Duodenal mucosa (tissue), 2 donors: Measurements from ENCODE around the gene DGKZ.

Source experiments
- H3K27ac ChIP-seq: one replicate; pipeline ENCODE4 v1.7.0; 2013; ENCODE audit warnings: low read depth, low read length
- H3K27me3 ChIP-seq, 2 donors: one replicate each; pipeline ENCODE4 v1.7.0; 2013; ENCODE audit warnings: low read length in 2 of 2, control low read depth in 1 of 2; ENCODE audit not compliant: insufficient read depth in 2 of 2, control insufficient read depth in 1 of 2
- H3K36me3 ChIP-seq, 2 donors: one replicate each; pipeline ENCODE4 v1.7.0; 2013; ENCODE audit warnings: low read length in 2 of 2, control low read depth in 1 of 2; ENCODE audit not compliant: insufficient read depth in 2 of 2, control insufficient read depth in 1 of 2
- H3K4me1 ChIP-seq, 2 donors: one replicate each; pipeline ENCODE4 v1.7.0; 2013; ENCODE audit warnings: low read length in 2 of 2, control low read depth in 1 of 2; ENCODE audit not compliant: insufficient read depth in 2 of 2, control insufficient read depth in 1 of 2
- H3K4me3 ChIP-seq, 2 donors: one replicate each; pipeline ENCODE4 v1.7.0; 2013; ENCODE audit warnings: low read length in 2 of 2, low read depth in 1 of 2
- H3K9ac ChIP-seq, 2 donors: one replicate each; pipeline ENCODE4 v1.7.0; 2013; ENCODE audit warnings: low read length in 2 of 2, low read depth in 1 of 2
- H3K9me3 ChIP-seq, 2 donors: one replicate each; pipeline ENCODE4 v1.7.0; 2013; ENCODE audit warnings: low read length in 2 of 2, control low read depth in 1 of 2; ENCODE audit not compliant: control insufficient read depth in 1 of 2

The DGKZ gene

DNA sequence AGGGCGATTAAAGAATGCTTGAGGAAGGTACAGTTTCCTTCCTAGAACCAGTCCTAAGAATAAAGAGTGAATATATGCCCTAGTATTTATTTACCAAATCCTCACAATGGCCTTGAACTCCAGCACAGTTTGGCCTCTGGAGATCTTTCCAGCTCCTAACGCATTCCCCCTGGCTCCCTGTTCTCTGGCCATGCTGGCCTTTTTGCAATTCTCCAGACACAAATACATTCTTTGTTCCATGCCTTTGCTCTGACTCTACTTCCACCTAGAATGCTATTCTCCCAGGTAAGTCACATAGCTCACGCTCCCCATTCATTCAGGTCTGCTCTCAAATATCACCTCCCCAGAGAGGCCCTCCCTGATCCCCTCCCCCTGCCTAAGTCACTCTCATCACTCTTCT lies 3.7 kb upstream of the DGKZ start:
- Histone ChIP-seq H3K4me3 (no peak overlapping the region), H3K4me1 (peaks cover 24 to 38% of the 10 kb centered on the region in 2 donors)

DNA sequence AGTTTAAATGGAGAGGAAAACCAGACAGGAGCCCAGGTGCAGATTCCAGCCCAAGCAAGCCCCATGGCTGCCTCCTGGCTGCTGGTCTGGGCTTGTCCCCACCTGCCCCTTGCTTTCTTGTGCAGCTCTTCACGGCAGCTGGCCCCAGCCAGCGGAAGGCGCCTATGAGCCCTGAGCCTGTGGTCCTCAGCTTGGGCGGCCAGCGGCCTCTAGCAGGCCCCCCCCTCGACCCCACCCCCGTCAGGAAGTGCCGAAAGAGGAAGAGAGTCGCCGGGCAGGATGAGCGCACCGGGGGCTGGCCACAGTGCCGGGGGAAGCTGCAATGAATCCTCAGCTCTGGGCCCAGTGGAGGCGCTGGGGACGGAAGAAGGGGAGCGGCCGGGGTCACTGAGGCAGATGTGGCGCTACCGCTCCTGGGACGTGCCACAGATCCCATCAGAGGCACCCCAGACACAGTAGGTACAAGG lies 2.1 kb upstream of the DGKZ start:
- Histone ChIP-seq H3K27ac (peak overlapping the region; percentile 44), H3K9ac (peak overlapping the region; percentile 49 to 57), H3K27me3 (no peaks in the 10 kb centered on the region), H3K4me1 (peaks cover 35 to 39% of the 10 kb centered on the region in 2 donors), H3K9me3 (no peaks in the 10 kb centered on the region), H3K4me3 (peak overlapping the region; percentile 64 to 78), H3K36me3 (no peaks in the 10 kb centered on the region)

More for the DNA sequence above, 3.7 kb upstream of the DGKZ start:
- H3K9ac ChIP-seq = no peak overlapping the region
- no peaks in the 10 kb centered on the region for H3K36me3 ChIP-seq
- no peaks in the 10 kb centered on the region for H3K27me3 ChIP-seq
- no peaks in the 10 kb centered on the region for H3K9me3 ChIP-seq
- no peak overlapping the region for H3K27ac ChIP-seq

DNA sequence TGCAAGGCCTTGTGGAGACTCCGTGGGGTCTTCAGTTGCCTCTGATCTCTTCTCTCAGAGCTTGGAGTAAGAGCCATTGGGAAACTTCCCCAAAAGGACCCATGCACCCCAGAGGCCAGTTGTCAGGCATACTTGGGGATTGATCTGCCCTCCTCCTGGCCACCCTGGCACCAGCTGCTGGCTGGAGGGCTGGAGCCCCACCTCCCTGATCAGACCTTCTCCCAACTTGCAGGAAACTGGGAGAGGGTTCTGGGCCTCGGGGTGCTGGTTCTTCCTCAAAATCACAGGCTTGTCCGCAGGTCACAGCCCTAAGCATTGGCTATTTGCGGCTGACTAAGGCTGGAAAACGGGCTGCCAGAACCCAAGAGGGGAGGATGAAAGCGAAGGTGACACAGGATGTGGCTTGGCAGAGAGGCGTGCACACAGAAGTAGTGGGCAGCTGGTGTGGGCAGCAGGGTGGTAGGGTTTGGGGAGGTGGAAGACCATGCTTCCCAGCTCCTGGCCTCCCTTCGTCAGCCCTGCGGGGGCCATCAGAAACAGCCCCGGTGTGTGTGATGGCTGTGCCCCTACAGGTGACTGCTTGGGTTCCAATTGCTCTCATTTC lies 1.3 kb upstream of the DGKZ start:
- peaks cover 41 to 47% of the 10 kb centered on the region in 2 donors for H3K4me1 ChIP-seq
- no peaks in the 10 kb centered on the region for H3K36me3 ChIP-seq
- no peaks in the 10 kb centered on the region for H3K9me3 ChIP-seq
- peak overlapping the region; percentile 44 for H3K27ac ChIP-seq
- H3K27me3 ChIP-seq = no peaks in the 10 kb centered on the region
- peak overlapping the region; percentile 64 to 78 for H3K4me3 ChIP-seq
- peak overlapping the region; percentile 49 to 57 for H3K9ac ChIP-seq

DNA sequence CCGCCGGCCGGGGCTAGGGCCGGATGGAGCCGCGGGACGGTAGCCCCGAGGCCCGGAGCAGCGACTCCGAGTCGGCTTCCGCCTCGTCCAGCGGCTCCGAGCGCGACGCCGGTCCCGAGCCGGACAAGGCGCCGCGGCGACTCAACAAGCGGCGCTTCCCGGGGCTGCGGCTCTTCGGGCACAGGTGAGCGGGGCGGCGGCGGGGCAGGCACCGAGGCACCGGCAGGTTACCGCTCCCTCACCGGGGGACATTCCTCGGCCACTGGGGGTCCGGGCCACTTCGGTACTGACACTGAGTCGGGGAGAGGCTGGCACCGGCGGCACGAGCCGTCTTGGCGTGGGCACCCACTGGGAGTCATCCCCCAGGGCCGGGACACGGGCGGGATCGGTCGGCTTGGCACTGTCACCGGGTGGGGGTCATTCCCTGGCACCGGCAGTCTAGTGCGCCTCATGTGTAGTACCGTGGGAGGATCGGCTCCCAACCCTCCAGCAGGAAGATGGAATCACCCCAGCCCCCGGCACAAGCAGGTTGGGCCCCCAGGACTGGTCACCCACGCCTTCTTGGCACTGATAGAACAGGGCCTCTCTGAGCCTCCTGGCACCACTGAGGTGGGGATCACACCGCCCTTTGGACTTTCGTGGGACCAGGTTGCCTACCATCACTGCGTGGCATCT lies 511 bp downstream of the DGKZ start:
- Histone ChIP-seq H3K27me3 (no peaks in the 10 kb centered on the region), H3K9ac (peak overlapping the region; percentile 87 to 96), H3K36me3 (no peaks in the 10 kb centered on the region), H3K4me1 (peaks cover 55 to 59% of the 10 kb centered on the region in 2 donors), H3K27ac (peak overlapping the region; percentile 81), H3K4me3 (peak overlapping the region; percentile 92 to 93), H3K9me3 (no peaks in the 10 kb centered on the region)

DNA sequence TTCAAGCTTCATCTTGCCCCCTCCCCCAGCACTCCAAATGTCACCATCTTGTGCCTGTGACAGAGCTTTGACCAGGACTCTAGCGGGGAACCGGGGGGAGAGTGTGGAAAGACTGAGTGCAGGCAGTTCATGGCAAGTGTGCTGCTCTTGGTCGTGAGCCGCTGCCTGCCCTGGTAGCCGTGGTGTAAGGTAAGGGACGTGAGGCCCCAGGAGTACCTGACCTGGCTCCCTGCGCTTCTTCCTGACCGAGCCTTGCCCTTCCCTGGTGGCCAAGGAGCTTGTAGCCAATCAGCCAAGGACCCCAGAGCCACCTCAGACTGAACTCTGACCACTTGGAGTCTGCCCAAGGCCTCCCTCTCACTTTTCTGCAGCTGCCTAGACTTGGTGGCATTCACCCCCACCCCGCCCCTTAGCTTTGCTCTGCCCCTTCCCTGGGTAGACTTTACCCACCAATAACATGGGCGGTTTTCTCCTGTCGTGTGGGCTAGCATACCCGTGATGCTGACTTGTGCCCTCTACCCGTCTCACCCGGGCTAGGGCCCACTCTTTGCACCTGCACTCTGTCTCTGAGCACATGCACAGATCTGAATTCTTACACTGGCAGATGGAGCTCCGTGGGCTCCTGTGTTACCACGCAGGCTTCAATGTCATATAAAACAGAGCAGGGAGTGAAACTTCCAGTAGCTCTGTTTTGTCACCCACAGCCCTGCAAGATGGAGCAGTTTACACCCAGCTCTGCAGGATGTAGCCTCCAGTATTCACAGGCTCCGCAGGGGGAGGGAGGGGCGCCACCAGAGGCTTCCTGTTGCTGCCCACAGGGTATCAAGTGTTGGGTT lies 1.5 kb downstream of the DGKZ start:
- peaks cover 61% of the 10 kb centered on the region in 2 donors for H3K4me1 ChIP-seq
- H3K27me3 ChIP-seq = no peaks in the 10 kb centered on the region
- no peaks in the 10 kb centered on the region for H3K36me3 ChIP-seq
- peak overlapping the region; percentile 87 to 96 for H3K9ac ChIP-seq
- H3K27ac ChIP-seq = peak overlapping the region; percentile 81
- peak overlapping the region; percentile 92 to 93 for H3K4me3 ChIP-seq
- no peaks in the 10 kb centered on the region for H3K9me3 ChIP-seq

DNA sequence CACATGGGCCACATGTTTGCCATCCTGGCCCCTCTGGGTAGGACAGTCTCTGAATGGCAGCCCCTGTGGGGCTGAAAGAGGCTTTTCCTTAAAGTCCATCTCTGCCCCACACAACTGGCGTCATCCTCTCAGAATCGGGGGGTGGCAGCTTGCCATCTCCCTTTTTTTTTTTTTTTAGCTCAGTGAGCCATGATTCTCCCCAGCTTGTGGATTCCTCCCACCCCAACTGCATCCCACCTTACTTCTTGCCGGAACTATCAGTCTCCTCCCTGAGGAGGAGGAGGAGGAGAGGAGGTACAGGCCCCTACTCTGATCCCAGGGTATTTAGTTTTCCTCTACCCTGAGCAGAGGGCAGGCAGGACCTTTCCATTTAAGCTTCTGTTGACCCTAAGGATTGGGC lies 3.4 kb downstream of the DGKZ start:
- H3K9ac ChIP-seq = peak overlapping the region in 1 of 2 donors; percentile 59
- no peaks in the 10 kb centered on the region for H3K9me3 ChIP-seq
- H3K4me3 ChIP-seq = peak overlapping the region in 1 of 2 donors; percentile 19
- H3K27ac ChIP-seq = no peak overlapping the region
- peaks cover 61% of the 10 kb centered on the region in 2 donors for H3K4me1 ChIP-seq
- no peaks in the 10 kb centered on the region for H3K36me3 ChIP-seq
- H3K27me3 ChIP-seq = no peaks in the 10 kb centered on the region

DNA sequence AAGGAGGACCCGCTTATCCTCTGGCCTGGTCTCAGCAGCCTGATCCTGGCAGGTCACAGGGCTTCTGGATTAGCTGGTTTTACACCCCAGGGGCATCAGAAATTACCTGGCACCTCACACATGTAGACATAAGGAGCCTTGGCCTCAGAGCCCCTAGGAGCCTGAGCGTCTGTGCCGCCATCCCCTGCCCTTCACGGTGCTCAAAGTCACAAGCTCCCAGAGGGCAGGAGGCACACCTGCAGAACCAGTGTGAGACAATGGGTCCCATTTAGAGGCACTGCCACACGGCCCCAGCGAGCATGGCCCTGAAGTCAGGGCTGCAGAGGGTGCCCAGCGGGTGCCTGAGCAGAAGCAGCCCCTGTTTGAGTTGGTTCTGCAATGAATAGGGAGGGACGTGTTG lies 3.9 kb downstream of the DGKZ start:
- Histone ChIP-seq H3K9ac (peak overlapping the region in 1 of 2 donors; percentile 59), H3K4me3 (peak overlapping the region in 1 of 2 donors; percentile 19), H3K9me3 (no peaks in the 10 kb centered on the region), H3K27me3 (no peaks in the 10 kb centered on the region), H3K4me1 (peaks cover 57 to 60% of the 10 kb centered on the region in 2 donors), H3K27ac (no peak overlapping the region), H3K36me3 (peaks cover 0 to 1% of the 10 kb centered on the region in 2 donors)

DNA sequence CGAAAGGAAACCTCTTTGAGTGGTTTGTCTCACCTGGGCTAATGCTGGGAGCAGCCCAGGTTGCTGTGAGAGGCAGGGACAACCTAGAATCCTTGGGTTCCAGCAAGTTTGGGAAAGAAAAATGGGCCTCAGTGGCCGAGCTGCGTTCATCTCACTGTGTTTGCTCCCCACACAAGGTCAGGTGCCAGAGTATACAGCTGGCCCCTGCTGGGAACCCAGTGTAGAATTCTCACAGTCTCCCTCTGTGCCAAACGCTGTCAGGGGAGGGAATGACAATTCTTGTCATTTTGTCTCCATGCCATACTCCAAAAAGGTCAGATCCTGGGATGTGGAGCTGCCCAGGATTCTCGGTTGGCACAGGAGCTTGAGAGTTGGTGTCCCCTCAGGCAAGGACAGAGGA lies 4.3 kb downstream of the DGKZ start:
- Histone ChIP-seq H3K27ac (no peak overlapping the region), H3K4me1 (peaks cover 57 to 60% of the 10 kb centered on the region in 2 donors), H3K36me3 (peaks cover 0 to 6% of the 10 kb centered on the region in 2 donors), H3K9me3 (no peaks in the 10 kb centered on the region), H3K27me3 (no peaks in the 10 kb centered on the region), H3K4me3 (peak overlapping the region; percentile 32 to 51), H3K9ac (peak overlapping the region; percentile 35 to 59)

DNA sequence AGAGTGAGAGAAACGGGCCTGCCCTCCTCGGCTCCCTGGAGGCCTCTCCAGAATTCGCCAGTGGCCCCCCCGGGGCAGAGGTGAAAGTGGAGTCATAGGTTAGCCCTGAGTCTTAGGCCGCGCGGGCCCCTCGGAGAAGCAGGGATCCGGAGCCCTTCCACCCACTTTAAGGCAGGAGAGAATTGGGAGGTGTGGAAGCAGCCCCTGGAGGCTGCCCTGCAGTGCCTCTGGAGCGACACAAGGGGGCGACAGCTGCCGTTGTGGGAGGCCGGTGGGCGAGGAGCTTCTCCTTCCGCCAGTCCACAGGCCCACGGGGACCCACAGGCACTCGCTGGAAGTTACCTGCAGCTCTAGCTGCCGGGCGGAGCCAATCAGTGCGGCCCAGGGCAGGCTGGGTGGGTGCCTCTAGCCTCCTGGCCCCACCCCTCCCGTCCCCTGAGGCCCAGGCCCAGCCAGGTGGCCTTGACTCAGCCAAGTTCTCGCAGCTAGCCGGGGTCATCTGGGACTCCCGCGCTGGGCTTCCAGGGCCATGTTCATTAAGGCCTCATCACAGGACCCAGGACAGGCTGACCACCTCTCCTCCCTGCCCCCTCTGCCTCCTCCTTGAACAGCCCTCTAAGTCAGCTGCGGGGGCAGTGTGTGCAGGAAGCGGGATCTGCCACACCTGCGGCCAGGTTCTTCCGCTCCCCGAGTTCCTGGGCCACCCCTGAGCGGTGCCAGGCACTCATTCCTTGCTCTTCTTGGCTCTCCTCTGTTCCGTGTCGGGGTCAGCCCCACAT lies 5.0 kb downstream of the DGKZ start:
- peak overlapping the region; percentile 38 to 59 for H3K9ac ChIP-seq
- peak overlapping the region; percentile 26 for H3K27ac ChIP-seq
- H3K27me3 ChIP-seq = no peaks in the 10 kb centered on the region
- H3K36me3 ChIP-seq = peaks cover 0 to 6% of the 10 kb centered on the region in 2 donors
- H3K9me3 ChIP-seq = no peaks in the 10 kb centered on the region
- H3K4me3 ChIP-seq = peak overlapping the region; percentile 32 to 51
- H3K4me1 ChIP-seq = peaks cover 59 to 62% of the 10 kb centered on the region in 2 donors
